ENCODE data around the gene PKD1.

Gene PKD1

GRCh38 chr16:2163211-2163881 lies 27.6 kb upstream of the PKD1 start:
- peak overlapping the region; percentile 50 for H3K27ac ChIP-seq (ENCODE audit: low read length, poor library complexity, severe bottlenecking)
- peaks cover 61% of the 10 kb centered on the region for H3K4me1 ChIP-seq (ENCODE audit: control insufficient read depth, insufficient read depth, low read depth, low read length)
- H3K4ac ChIP-seq (ENCODE audit: low read depth in 1 of 2, low read length in 2 of 2): no peak overlapping the region
- H2BK120ac ChIP-seq (ENCODE audit: low read depth, low read length): no peak overlapping the region
- no peak overlapping the region for H3K9ac ChIP-seq (ENCODE audit: low read length)
- 97% methylated on average over 26 of the region's 26 CpGs for WGBS
- H3K27me3 ChIP-seq (ENCODE audit: control insufficient read depth in 1 of 2, insufficient read depth in 1 of 2, low read length in 2 of 2): no peaks in the 10 kb centered on the region
- H3K14ac ChIP-seq (ENCODE audit: low read length in 2 of 2): no peak overlapping the region
- H2BK5ac ChIP-seq (ENCODE audit: low read depth, low read length, poor library complexity, severe bottlenecking): no peak overlapping the region
- H3K4me3 ChIP-seq (ENCODE audit: insufficient read depth in 1 of 2, low read depth in 1 of 2, low read length in 2 of 2): no peak overlapping the region
- H3K4me2 ChIP-seq (ENCODE audit: low read length, poor library complexity, severe bottlenecking): no peak overlapping the region
- H2BK15ac ChIP-seq (ENCODE audit: low read depth, poor library complexity, severe bottlenecking): no peak overlapping the region
- H2AK5ac ChIP-seq (ENCODE audit: low read length, severe bottlenecking): no peak overlapping the region
- DNase-seq: no peak
- H3K36me3 ChIP-seq (ENCODE audit: control insufficient read depth in 1 of 2, insufficient read depth in 2 of 2, low read depth in 1 of 2, low read length in 2 of 2): peaks cover 27 to 64% of the 10 kb centered on the region in 2 experiments
- no peak overlapping the region for H2BK12ac ChIP-seq (ENCODE audit: low read length in 2 of 2)
- no peak overlapping the region for H2AFZ ChIP-seq (ENCODE audit: low read depth, low read length)
- no peak overlapping the region for H4K8ac ChIP-seq (ENCODE audit: low read length)
- peaks cover 24% of the 10 kb centered on the region for H3K79me1 ChIP-seq (replicated peaks; ENCODE audit: low read length, poor library complexity, severe bottlenecking)
- H3K9me3 ChIP-seq (ENCODE audit: control insufficient read depth, low read length): no peaks in the 10 kb centered on the region
- H4K91ac ChIP-seq (ENCODE audit: low read length): peak overlapping the region; percentile 19
- no peak overlapping the region for H3K18ac ChIP-seq (ENCODE audit: low read depth in 1 of 2, low read length in 2 of 2)
- H3K23ac ChIP-seq (ENCODE audit: low read length in 2 of 2): no peak overlapping the region

GRCh38 chr16:2162676-2163118 lies 27.0 kb upstream of the PKD1 start:
- Histone ChIP-seq H4K91ac (ENCODE audit: low read length) (no peak overlapping the region), H3K4me2 (ENCODE audit: low read length, poor library complexity, severe bottlenecking) (no peak overlapping the region), H3K4me1 (ENCODE audit: control insufficient read depth, insufficient read depth, low read depth, low read length) (peaks cover 64% of the 10 kb centered on the region), H2BK5ac (ENCODE audit: low read depth, low read length, poor library complexity, severe bottlenecking) (no peak overlapping the region), H2BK120ac (ENCODE audit: low read depth, low read length) (no peak overlapping the region), H3K9ac (ENCODE audit: low read length) (no peak overlapping the region), H3K4me3 (ENCODE audit: insufficient read depth in 1 of 2, low read depth in 1 of 2, low read length in 2 of 2) (no peak overlapping the region), H3K18ac (ENCODE audit: low read depth in 1 of 2, low read length in 2 of 2) (no peak overlapping the region), H4K8ac (ENCODE audit: low read length) (no peak overlapping the region), H2BK15ac (ENCODE audit: low read depth, poor library complexity, severe bottlenecking) (no peak overlapping the region), H3K4ac (ENCODE audit: low read depth in 1 of 2, low read length in 2 of 2) (no peak overlapping the region), H2AK5ac (ENCODE audit: low read length, severe bottlenecking) (no peak overlapping the region), H3K9me3 (ENCODE audit: control insufficient read depth, low read length) (no peaks in the 10 kb centered on the region), H3K27me3 (ENCODE audit: control insufficient read depth in 1 of 2, insufficient read depth in 1 of 2, low read length in 2 of 2) (no peaks in the 10 kb centered on the region), H2BK12ac (ENCODE audit: low read length in 2 of 2) (no peak overlapping the region), H3K14ac (ENCODE audit: low read length in 2 of 2) (no peak overlapping the region), H3K23ac (ENCODE audit: low read length in 2 of 2) (no peak overlapping the region), H2AFZ (ENCODE audit: low read depth, low read length) (no peak overlapping the region), H3K79me1 (replicated peaks; ENCODE audit: low read length, poor library complexity, severe bottlenecking) (peaks cover 17% of the 10 kb centered on the region), H3K27ac (ENCODE audit: low read length, poor library complexity, severe bottlenecking) (peak overlapping the region; percentile 50), H3K36me3 (ENCODE audit: control insufficient read depth in 1 of 2, insufficient read depth in 2 of 2, low read depth in 1 of 2, low read length in 2 of 2) (peaks cover 24 to 64% of the 10 kb centered on the region in 2 experiments)
- 96% methylated on average over 13 of the region's 13 CpGs for WGBS
- no peak for DNase-seq

- Histone ChIP-seq H3K4me2 (ENCODE audit: low read length, poor library complexity, severe bottlenecking) (no peak overlapping the region), H3K36me3 (ENCODE audit: control insufficient read depth in 1 of 2, insufficient read depth in 2 of 2, low read depth in 1 of 2, low read length in 2 of 2) (peaks cover 16 to 60% of the 10 kb centered on the region in 2 experiments), H2BK120ac (ENCODE audit: low read depth, low read length) (no peak overlapping the region), H2AK5ac (ENCODE audit: low read length, severe bottlenecking) (peak overlapping the region; percentile 86), H2AFZ (ENCODE audit: low read depth, low read length) (no peak overlapping the region), H2BK5ac (ENCODE audit: low read depth, low read length, poor library complexity, severe bottlenecking) (no peak overlapping the region), H3K27me3 (ENCODE audit: control insufficient read depth in 1 of 2, insufficient read depth in 1 of 2, low read length in 2 of 2) (no peaks in the 10 kb centered on the region), H3K9ac (ENCODE audit: low read length) (peak overlapping the region; percentile 49), H4K8ac (ENCODE audit: low read length) (no peak overlapping the region), H3K23ac (ENCODE audit: low read length in 2 of 2) (no peak overlapping the region), H3K9me3 (ENCODE audit: control insufficient read depth, low read length) (no peaks in the 10 kb centered on the region), H3K4me3 (ENCODE audit: insufficient read depth in 1 of 2, low read depth in 1 of 2, low read length in 2 of 2) (no peak overlapping the region), H3K27ac (ENCODE audit: low read length, poor library complexity, severe bottlenecking) (peak overlapping the region; percentile 76), H2BK15ac (ENCODE audit: low read depth, poor library complexity, severe bottlenecking) (no peak overlapping the region), H3K18ac (ENCODE audit: low read depth in 1 of 2, low read length in 2 of 2) (no peak overlapping the region), H2BK12ac (ENCODE audit: low read length in 2 of 2) (no peak overlapping the region), H3K79me1 (replicated peaks; ENCODE audit: low read length, poor library complexity, severe bottlenecking) (peaks cover 9% of the 10 kb centered on the region), H3K14ac (ENCODE audit: low read length in 2 of 2) (no peak overlapping the region), H3K4me1 (ENCODE audit: control insufficient read depth, insufficient read depth, low read depth, low read length) (peaks cover 72% of the 10 kb centered on the region), H3K4ac (ENCODE audit: low read depth in 1 of 2, low read length in 2 of 2) (no peak overlapping the region), H4K91ac (ENCODE audit: low read length) (no peak overlapping the region)
- DNase-seq: no peak
- WGBS: 98% methylated on average over 10 of the region's 10 CpGs
These were observed 26.2 kb upstream of the PKD1 start for GRCh38 chr16:2161911-2162310.

- Histone ChIP-seq H2BK5ac (ENCODE audit: low read depth, low read length, poor library complexity, severe bottlenecking) (no peak overlapping the region), H4K91ac (ENCODE audit: low read length) (no peak overlapping the region), H3K9me3 (ENCODE audit: control insufficient read depth, low read length) (no peaks in the 10 kb centered on the region), H2BK120ac (ENCODE audit: low read depth, low read length) (no peak overlapping the region), H2AFZ (ENCODE audit: low read depth, low read length) (no peak overlapping the region), H3K18ac (ENCODE audit: low read depth in 1 of 2, low read length in 2 of 2) (no peak overlapping the region), H4K8ac (ENCODE audit: low read length) (no peak overlapping the region), H3K4me3 (ENCODE audit: insufficient read depth in 1 of 2, low read depth in 1 of 2, low read length in 2 of 2) (peak overlapping the region in 1 of 2 experiments; percentile 18), H2BK15ac (ENCODE audit: low read depth, poor library complexity, severe bottlenecking) (no peak overlapping the region), H3K23ac (ENCODE audit: low read length in 2 of 2) (no peak overlapping the region), H3K27me3 (ENCODE audit: control insufficient read depth in 1 of 2, insufficient read depth in 1 of 2, low read length in 2 of 2) (no peaks in the 10 kb centered on the region), H3K4me2 (ENCODE audit: low read length, poor library complexity, severe bottlenecking) (peak overlapping the region; percentile 17), H3K4ac (ENCODE audit: low read depth in 1 of 2, low read length in 2 of 2) (no peak overlapping the region), H3K79me1 (replicated peaks; ENCODE audit: low read length, poor library complexity, severe bottlenecking) (peaks cover 4% of the 10 kb centered on the region), H2BK12ac (ENCODE audit: low read length in 2 of 2) (no peak overlapping the region), H3K4me1 (ENCODE audit: control insufficient read depth, insufficient read depth, low read depth, low read length) (peaks cover 76% of the 10 kb centered on the region), H3K9ac (ENCODE audit: low read length) (peak overlapping the region; percentile 69), H3K27ac (ENCODE audit: low read length, poor library complexity, severe bottlenecking) (peak overlapping the region; percentile 84), H3K36me3 (ENCODE audit: control insufficient read depth in 1 of 2, insufficient read depth in 2 of 2, low read depth in 1 of 2, low read length in 2 of 2) (peaks cover 9 to 51% of the 10 kb centered on the region in 2 experiments), H3K14ac (ENCODE audit: low read length in 2 of 2) (no peak overlapping the region), H2AK5ac (ENCODE audit: low read length, severe bottlenecking) (peak overlapping the region; percentile 89)
- no peak for DNase-seq
- WGBS: 90% methylated on average over 19 of the region's 20 CpGs
These were observed 25.3 kb upstream of the PKD1 start for GRCh38 chr16:2160915-2161551.

Data from mesenchymal stem cell (in vitro differentiated cells and primary cell).